GM21528 (cell line): ENCODE measurements around the gene RTN1.

Experiments
- ATAC-seq: cut with Tn5 transposase; IDR thresholded peaks from one replicate; pipeline ENCODE4 v1.9.1; 2021; ENCODE audit warnings: mild to moderate bottlenecking, moderate library complexity; ENCODE audit not compliant: unreplicated experiment, low FRiP score

RTN1 gene

DNA sequence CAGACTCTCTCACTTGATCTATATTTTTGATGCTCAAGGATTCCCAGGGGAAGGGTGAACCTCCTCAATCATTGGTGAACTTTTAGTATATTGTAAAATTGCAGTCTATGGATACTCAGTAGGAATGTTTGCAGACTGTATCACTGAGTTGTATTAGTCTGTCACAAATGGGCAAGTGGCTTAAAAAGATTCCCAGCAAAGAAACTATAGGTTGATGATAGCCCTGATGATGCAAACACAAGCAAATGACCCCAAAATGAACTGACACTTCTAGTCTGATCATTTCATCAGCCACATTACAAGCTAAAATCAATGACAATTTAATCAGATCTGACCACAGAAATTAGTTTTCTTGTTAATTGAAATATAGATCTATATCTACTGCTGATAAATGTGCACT, 59.5 kb downstream of the RTN1 start:
- ATAC-seq = no peak

DNA sequence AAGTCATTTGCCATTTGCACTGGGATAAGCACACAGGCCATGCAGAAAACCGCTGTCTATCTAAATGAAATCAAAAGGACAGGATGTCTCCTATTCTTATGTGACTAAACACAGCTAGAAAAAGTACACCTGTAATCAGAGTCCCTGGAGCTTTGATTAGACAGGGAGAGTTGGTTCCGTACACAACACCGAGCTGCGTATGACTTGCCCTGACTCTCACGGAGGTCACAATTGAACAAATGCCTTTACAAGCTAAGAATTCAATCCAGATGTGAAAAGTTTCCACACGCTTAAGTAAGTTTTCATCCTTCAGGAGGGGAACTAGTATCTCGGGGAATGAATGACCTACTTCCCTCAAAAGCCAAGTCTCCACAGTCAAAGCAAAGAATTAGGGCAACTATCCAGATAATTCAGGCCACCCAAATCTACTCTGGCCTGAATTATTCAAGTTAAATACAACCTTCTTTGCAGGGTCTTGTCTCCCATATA, 67.5 kb downstream of the RTN1 start:
- ATAC-seq = no peak

DNA sequence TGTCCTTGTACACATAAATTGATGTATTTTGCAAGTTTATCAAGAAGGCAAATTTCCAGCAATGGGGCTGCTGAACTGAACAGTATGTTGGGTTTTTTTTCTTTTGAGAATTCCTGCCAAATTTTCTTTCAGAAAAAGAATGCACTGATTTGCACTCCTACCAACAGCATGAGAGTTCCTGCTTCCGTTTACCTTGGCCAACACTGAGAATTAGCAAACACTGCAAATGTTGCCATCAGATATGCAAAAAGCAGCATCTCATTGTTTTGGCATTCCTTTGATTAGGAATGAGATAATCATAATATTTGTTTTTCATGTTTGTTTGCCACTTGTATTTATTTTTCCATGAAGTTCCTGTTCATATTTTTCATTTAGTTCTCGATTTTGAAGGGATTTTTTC, 82.4 kb downstream of the RTN1 start:
- no peak for ATAC-seq

DNA sequence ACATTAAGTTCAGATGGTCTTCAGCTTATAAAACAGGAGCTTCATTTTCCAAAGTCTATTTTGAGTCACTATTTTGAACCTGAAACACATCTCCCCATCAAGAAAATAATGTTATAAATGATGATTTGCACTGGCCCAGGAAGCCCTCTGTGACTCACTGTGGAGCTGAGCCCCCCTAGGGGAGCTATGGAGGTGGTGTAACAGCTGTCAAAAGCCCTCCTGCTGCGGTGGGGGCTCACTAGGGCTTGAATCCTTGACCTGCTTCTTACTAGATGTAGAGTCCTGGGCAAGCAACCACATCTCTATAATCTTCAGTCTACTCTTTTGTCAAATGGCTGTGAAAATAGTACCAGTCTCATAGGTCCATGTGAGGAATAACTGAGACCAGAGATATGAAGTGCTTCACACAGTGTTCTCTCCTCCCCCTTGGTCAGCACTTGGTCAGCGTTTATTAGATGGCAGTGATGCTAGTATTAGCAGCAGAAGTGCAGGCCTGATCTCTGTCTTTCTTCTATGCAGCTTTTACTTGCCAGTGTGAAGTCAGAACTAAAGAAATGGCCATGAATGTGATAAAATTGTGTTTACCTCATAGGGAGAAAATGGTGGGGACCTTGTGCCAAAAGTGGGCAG, 83.4 kb downstream of the RTN1 start:
- no peak for ATAC-seq

DNA sequence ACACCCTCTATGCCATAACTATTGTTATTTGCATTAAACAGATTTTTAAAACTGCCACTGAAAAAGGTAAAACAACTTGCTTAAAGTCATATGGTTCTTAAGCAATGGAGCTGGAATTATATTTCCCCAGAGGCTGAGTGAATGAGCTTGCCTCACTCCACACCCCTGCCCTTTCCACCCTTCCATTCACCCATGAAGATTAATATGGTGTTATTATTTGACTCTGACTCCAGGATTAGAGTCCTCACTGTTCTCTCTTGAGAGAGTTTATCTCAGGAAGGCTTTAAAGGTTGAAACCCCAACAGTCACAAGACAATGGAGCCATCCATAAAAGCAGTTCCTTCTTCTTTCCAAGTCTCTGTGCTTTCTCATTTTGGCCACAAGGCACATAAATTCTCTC, 84.9 kb downstream of the RTN1 start:
- ATAC-seq = no peak

DNA sequence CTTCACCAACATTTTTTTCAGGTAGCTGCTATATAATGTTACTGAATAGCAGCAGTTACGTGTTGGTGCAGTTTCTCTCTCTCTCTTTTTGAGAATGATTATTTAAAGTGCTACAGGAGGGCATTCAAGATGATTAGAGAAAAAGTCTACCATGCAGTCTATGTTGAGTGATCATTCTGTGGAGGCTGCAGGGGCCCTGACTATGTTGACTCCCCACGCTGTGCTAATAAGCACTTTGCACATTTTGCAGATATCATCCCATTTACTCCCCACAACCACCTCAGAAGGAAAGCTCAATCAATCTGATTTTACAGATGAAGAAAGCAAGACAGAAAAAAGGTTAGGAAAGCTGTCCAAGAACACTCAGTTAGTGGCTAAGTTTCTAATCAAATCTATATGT, 87.8 kb downstream of the RTN1 start:
- no peak for ATAC-seq

DNA sequence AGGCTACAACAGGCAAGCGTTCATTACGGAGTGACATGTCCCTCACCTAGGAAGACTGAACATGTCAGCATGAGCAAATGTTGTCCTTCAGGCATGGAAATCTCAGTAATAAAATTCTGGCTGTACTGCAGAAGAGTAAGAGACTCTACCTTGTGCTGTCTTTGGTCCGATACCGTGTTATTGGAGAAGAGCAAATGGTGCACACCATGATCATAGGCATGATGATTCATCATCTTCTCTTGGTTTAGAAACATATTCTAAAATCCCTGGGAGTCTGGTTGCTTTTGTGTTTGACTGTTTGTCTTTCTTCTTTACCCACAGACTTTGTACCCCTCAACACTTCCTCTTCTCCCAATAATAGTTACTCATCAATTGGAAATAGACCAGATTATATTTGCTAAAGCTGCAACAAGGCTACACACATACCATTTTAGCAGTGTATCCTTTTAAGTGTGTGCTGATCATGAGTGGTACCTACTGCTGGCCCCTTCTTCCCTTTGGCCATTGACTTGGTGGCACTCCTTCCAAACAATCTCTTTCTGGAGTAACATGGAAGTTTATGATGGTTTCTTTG, 93.5 kb downstream of the RTN1 start:
- no peak for ATAC-seq

DNA sequence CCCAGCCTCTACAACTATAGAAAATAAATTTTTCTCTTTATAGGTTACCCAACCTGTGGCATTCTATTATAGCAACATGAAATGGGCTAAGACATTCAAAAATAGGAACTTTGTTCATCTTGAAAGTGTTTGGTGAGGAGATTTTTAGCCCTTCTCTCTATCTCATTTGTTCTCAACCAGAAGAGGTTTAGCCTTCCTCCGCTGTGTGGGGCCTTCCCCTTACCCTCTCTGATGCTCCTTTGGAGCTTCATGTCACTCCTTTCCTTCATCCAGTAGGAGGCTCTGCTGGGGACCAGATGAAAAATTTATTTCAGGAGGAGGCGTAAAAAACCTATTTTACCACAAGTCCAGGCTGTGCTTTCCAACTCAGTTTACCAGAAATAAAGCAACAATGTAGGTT, 94.1 kb downstream of the RTN1 start:
- ATAC-seq = no peak

DNA sequence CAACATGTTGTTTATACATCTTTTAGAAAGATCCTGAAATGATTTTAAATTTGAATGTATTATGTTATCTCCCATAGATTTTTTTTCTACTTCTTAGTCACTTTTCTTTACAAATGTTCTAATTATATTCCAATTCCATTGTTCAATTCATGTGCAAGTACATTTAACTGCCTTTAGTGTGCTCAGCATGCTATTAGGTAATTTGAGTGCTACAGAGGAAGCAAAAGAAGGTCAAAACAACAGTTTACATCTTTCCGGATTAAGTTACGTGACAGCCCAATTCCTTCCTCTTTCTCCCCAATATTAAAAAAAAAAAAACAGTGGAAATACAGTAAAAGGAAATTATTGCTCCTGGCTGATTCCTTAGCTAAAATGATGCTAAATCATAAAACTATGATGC, 98.3 kb downstream of the RTN1 start:
- no peak for ATAC-seq

DNA sequence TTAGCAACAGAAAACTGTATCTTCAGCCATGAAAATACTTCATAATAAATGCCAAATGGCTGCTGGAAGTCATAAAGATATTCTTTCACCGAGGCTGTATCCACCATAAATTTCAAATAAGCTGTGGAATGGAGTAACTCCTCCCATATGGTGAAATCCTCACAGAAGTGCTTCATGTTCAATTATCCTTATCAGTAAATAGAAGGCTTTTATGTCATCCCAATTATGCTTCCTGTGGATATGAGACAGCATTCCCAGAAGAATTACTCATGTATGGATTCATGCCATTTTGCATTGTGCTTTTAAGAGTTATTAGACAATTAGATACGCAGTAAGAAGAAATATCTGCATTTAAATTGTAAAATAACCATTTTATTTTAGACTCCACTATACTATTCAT, 99.0 kb downstream of the RTN1 start:
- no peak for ATAC-seq

DNA sequence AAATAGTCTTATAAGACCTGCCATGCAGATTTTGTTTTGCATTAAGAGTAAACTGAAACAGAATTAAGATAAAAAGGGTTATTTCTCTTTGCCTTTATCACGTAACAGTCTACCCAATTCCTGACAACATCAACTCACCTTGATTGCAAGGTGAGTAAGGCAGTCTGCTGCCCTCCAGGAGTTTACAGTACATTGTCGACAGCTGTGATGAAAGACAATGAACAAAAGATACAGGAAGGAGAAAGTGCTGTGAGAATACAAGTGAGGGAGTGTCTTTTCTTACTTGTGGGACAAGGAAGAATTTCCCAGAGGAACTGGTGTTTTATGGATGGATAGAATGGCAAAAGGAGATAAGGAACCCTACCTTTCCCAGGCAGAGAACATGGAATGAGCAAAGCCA, 101.0 kb downstream of the RTN1 start:
- no peak for ATAC-seq

DNA sequence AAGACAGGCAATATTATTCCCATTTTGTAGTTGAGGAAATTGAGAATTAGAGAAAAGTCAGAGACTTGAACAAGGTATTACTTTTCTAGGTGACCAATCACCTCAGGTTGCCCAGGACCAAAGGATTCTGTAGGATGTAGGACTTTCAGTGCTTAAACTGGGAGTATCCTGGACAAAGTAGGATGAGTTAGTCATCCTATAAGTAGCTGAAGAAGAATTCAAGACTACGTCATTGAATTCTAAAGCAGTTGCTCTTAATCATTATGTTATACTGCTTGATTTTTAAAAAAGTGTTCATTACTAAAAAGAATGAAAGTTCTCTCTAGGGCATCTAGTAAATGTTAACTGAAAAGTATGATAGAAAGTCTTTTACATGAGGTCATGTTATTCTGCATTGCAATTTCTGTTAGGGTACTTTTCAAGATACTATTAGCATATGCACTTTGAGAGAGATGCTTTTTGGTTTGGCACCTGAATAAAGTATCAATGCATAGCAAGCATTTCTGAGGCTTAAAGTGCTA, 101.7 kb downstream of the RTN1 start:
- ATAC-seq = no peak

DNA sequence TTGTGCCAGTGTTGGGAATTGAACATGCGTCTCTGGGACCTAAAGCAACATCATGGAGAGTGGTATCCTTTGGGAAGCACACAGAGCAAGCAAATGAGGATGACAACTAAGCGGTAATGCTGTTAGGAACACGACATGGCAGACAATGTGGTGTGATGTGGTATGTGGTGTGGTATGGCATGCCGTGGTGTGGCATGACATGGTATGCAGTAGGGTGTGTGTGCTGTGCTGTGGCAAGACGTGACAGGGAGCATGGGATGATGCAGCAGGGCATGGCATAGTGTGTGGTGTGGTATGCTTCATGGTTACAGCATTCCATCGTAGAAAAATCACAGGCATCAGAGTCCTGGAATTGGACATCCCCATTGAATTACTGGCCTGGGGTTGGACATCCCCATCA, 108.7 kb downstream of the RTN1 start:
- no peak for ATAC-seq

DNA sequence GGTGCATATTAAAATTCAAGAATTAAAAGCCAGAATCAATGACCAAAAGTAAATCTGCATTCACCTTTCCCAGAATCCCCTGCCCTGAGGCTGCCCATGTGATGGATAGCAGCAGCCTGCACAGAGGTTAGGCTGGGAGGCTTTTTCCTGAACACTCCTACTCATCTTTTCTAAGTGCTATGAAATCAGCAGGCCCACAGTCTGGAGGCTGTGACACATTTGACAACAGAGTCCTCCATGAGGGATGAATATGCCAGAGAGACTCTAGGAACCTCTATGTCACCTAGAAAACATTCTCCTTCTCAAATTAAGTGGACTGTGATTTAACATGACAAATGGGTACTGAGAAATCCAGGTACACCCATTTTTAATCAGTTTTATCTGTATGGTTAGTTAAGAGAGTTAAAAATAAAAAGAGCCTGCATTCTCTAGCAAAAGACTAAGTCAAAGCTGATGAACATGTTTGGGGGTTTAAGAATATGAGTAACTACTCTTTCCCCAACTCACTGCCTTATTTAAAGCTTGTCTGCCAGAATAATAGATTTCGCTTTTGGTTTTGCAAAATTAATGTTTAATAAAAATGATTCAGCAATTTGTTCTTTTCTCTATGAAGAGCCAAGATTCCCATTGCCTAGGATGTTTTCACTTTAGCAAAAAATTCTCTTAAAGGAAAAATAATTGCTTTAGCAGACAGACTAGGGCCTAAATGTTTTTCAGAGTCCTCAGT, 115.0 kb downstream of the RTN1 start:
- ATAC-seq = no peak

DNA sequence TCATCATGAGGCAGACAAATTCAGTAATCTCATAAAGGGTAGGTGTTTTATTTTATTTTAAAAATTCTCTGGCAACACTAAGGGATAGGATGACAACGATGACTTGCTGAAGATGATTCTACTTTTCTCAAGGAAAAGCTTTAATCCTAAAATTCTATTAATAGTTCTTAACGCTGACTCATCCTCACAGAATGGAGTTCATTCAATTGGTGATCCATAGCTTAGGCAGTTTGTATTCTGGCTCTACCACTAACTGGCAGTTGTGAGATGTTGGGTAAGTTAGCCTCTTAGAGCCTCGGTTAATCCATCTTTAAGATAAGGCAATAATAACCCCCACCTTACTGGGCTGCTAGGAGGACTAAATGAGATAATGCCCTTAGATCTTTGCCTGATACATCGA, 116.3 kb downstream of the RTN1 start:
- ATAC-seq = no peak

DNA sequence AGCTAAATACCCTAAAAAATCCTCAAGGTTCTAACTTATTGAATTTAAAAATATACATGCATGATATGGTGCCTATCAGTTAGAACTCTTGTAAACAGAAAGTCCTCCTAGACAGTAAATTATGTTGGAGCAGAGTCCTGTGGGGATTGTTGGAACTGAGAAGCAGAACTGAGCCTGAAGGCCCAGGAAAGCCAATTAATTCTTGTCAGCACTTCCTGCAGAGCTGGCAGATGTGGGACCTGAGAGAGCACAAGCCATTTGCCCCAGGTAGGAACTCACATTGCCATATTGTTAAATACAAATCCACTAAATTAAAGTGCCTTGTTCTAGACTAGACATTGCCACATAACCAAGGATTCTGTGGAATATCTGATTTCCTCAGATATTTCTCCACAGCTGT, 117.1 kb downstream of the RTN1 start:
- ATAC-seq = no peak

DNA sequence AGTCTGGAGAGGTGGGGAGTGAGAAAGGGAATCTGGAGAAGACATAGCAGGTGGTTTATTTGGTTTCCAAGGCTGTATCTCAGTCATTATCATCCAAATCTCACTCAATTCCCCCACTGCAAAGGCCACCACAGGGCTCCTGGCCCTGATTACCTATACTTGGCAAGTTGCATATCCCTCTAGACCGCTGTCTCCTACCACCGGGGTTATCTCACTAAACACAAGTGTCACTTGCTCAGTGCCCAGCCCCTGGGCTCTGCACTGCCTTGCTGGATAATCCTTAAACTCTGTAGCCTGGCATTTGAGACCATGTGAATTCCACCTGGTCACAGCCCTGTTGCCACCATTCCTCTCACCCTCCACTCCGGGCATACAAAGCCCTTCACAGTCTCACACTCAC, 119.0 kb downstream of the RTN1 start:
- no peak for ATAC-seq

DNA sequence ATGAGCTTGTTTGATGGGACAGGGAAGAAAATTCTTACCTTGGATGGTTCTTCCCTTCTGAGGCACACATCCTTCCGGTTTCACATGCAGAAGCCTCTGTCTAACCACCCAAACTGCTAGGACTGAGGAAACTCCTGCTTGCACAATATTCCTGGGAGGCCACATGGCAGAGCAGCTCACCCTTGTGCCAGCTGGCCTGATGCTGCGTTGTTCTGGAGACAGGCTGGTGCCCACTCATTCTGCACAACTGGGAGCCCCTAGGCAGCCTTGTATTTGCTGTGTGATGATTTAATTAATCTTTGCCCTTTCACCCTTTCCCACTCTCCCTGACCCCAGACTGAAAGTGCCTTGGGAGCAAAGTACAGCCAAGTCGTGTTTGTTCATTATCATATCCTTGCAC, 130.8 kb downstream of the RTN1 start:
- ATAC-seq = no peak

DNA sequence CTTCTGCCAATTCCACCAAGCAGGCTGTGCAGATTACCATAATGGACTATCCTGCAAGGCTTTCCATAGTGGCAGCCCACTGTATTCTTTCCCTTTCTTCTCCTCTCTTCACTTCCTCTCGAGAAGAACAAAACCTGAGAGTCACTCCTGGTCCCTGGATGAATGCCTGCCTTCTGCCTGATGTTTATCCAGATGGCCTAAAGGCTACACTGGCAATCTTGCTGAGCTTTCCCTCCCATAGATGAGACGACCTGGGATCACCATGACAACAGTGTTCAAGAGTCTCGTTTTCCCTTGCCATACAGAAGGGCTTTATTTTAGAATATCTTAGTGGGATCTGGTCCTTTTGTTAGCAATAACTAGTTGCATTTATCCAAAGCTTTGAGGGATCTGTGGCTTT, 142.3 kb downstream of the RTN1 start:
- no peak for ATAC-seq

DNA sequence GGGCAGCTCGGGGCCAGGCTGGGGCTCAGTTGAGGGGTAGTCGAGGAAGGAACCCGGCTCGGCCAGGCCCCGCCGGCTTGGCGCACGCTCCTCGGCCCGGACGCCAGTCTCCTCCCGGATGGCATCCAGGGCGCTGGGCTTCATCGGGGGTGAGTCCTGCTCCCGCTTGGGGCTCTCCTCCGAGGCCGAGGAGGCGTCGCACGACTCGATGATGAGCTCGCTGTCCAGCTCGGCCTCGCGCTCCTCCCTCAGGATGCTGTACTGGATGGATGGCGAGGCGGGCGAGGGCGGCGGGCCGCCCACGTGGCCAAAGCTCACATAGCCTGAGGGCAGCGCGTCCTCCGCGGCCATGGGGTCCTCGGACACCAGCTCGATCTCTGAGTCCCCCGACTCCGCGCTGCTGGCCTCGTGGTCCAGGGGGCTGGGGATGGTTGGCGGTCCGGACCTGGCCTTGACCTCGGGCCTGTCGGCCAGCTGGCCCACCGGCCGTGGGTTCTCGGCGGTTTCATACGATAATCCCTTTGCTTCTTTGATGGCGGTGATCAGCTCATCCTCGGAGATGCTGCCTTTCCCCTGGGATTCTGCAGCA, 143.4 kb downstream of the RTN1 start:
- ATAC-seq = no peak

DNA sequence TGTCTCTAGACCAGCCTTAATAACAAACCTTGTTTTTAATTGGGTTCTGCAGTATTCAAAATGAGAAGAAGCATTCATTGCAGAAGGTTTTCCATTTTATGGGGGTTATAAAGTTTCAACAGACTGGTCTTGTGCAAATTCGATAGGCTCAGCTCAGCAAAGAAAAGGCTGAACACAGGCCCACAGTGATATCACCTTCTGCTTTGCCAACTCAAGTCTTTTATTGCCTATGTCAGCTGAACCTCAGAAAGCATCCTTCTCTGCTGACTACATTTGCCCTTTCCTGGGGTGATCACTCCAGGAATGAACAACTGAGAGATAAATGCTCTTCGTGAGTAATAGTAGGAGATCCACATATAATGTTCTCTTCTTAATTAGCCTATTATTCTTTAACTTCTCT, 159.5 kb downstream of the RTN1 start:
- no peak for ATAC-seq
